HG03521 (cell line): ENCODE results near the gene ACYP1.

Experiments used
- ATAC-seq: cut with Tn5 transposase; IDR thresholded peaks from one replicate; pipeline ENCODE4 v1.9.1; 2021; ENCODE audit warnings: mild to moderate bottlenecking, moderate library complexity; ENCODE audit not compliant: unreplicated experiment

Gene ACYP1

DNA sequence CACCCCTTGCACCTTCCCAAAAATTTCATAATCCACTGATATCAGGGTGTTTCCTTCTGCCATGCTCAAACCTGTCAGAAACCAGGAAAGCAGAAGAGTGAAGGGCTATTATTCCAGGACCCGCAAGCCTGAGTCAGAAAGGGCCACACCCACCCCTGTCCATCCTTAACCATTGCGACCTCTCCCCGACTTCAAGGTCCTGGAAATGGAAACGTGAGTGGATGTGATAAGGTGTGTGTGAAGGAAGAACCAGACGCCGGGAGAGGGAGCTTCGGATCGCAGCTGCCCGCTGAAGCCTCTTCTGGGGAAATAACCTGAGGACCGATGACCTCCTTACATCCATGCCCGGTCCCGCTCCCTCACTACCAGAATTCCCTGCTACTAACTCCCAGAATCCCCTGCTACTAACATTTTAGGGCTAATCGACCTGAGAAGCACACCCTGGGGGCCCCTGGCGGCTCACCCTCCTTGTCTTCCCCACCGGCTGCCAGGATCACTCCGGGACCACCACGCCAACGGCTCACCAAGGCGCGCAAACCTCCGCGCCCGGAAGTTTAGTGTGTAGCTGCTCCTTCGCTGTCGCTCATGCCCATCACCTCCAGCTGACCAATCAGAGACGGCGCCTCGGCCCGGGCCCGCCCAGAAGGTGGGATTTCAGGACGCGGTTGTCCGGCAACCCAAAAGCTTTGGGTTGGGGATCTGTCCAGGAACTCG is at the start of gene ACYP1:
Gene ACYP1, minus strand, starts transcription at position 534 of the 714 bp plus-strand sequence. Its CDS starts 471 bp downstream, at position 63.
- ATAC-seq = peak; percentile 97

DNA sequence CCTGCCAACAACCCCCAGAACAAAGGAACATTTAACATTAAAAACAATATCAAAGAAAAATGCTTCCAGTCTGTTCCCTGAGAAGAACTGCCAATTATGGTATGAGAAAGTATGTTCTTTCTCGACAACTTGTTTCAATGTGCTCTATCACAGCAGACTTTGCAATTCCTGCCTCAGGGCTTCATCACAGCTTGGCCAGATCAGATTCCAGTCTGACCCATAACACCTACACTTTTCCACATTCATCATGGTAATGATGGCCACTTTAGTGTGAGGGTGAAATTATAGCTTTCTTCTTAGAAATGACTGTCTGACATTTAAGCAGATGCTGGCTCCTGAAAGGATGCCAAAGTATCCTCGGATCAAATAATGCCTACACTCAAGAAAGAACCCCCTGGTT is 46.1 kb upstream of the ACYP1 start:
- no peak for ATAC-seq

DNA sequence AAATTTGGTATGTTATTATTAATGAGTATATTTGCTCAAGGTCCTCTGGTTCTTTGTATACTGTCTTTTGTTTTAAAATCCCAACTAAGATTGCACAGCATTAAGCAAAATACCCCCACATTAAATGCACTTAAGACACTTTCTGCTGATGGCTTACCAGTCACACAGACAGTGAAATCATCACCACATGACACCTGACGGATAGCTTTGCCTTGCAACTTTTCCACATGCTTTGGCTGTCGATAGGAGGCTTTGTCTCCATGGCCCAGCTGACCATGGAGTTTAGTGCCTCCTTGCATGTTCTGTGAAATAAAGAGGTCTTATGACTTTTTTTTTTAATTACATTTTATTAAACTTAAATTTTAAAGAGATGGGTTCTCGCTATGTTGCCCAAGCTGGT is 43.4 kb upstream of the ACYP1 start:
- ATAC-seq = no peak

DNA sequence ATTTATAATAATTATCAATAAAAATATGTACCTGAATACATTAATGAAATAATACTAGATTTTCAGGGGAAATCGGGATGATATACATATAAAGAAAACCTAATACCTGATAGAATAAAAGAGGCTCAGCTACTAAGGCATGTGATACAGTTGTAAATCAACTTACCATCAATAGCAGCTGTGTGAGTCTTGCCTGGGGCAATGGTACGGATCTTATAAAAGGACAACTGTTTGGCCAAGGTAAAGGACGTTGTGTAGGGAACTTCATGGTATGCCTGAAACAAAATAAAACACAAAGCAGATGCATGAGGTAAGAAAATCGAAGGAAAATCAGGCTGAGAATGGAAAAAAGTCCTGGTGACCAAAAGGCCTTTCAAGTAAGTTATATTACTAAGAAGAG is 37.7 kb upstream of the ACYP1 start:
- no peak for ATAC-seq

DNA sequence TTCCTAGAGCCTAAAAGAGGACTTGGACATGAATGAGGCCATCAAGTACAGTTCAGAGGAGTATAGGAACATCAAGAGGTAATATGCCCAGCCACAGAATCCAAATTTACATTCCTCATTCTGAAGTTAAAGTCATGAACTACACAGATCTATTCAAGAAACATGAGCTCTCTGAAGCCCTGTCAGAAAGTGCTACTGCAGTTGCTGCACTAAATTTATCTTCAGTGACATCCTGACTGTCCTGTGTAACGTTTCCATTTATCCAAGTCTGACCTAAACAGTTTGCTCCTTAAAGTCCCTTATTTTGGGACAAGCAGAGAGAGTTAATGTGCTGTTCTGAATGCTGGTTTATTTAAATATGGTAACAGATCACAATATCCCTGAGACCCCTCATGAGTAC is 34.9 kb upstream of the ACYP1 start:
- no peak for ATAC-seq

DNA sequence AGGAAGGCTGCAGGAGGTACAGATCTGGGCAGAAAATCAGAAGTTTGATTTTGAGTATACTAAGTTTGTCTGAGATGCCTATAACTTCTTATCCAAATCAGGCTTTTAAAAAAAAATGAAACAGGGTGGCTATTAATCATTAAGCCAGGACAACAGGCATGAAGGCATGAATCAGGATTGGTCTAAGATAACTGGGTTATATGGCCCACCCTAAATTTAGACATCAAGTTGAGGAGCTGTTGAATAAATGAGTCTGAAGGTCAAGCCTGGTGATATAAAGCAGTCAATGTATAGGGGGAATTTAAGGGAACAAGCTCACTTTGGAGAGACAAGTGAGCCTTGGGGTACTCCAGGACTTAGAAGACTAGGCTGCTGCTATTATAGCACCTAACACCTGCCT is 34.4 kb upstream of the ACYP1 start:
- no peak for ATAC-seq

DNA sequence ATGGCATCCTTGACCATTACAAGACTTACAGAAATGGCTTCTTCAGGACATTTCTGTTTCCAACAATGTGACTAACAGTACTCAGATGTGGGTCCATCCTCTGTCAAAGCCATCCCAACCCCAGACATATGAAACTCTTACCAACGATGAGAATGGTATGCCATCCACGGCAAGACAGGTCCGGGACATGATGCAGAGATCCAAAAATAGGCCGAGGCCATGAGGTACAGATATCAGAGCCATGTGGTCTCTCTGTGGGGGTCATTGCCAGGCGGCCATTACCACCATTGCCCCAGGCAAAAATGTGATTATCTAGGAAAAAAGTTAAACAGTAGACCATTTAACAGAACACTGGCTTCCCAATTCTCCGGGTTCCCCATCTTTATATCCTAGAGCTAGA is 33.1 kb upstream of the ACYP1 start:
- ATAC-seq = no peak

DNA sequence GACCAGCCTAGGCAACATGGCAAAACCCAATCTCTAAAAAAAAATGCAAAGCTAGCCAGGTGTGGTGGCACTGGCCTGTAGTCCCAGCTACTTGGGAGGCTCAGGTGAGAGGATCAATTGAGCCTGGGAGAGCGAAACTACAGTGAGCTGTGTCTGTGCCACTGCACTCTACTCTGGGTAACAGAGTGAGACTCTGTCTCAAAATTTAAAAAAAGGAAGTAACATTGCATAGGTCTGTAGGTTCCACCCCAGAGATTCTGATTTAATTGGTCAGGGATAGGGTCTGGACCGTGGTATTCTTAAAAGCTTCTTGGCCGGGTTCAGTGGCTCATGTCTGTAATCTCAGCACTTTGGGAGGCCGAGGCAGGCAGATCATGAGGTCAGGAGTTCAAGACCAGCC is 31.9 kb upstream of the ACYP1 start:
- ATAC-seq = no peak

DNA sequence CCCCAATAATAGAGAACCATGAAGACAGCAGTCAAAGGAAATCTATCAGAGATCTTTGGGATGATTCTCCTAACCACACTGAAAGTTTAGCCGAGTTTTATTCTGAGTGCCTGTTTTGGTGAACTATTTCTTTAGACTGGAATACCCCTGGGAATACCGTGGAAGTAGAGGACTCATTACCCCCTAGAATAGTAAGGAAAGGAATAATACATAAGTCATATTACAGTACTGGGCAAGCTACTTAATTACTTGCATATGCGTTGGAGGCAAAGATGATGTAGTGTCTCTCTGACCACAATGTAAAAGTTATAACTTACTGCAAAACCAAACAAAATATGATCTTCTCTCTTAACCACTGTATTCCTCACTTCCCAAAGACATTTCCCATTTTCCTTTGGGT is 31.1 kb upstream of the ACYP1 start:
- ATAC-seq = no peak

DNA sequence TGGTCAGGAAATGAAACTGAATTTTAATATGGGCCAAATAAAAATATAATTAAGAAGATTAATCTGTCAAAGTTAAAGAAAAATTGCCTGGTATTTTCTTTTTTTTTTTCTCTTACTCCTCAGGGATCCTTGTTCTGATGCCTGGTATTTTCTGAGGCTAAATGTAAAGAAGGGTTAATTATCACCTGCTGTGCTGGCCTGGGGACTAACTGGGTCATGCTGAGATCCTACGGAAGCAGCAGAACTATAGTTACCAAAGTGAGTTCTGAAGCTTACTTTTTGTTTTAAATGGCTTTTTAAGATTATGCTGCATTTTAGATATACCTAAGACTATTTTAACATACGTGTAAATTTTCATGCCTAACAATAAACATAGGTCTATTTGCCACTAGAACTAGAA is 28.9 kb upstream of the ACYP1 start:
- ATAC-seq = no peak

DNA sequence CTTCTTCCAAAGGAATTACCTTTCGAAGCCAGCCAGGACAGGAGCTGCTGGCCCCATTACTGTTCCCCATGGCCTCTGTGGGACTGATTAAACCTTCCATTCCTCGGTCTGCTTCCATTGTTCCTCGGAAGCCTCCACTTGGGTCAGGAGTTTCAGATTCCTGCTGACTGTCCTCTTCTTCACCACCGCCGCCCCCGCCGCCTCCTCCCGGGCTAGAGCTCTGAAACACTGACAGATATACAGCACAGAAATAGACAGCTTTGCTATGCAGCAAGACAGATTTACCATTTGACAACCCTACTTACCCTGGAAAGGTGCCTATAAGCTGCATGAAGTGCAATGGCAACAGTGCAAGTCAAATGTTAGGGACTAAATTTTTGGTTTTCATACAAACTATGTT is 27.4 kb upstream of the ACYP1 start:
- ATAC-seq = no peak

DNA sequence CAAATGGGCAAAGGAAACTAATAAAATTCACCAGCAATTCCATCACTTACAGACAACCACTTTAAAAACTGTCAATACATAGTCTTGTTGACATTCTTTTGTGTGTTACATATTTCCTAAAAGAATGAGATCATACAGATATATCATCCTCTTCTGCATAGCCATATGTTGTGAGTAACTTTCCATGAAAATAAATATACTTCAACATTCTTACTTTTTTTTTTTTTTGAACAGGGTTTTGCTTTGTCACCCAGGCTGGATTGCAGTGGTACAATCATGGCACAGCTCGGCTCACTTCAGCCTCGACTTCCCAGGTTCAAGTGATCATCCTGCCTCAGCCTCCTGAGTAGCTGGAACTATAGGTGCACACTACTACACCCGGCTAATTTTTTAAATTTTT is 26.5 kb upstream of the ACYP1 start:
- no peak for ATAC-seq

DNA sequence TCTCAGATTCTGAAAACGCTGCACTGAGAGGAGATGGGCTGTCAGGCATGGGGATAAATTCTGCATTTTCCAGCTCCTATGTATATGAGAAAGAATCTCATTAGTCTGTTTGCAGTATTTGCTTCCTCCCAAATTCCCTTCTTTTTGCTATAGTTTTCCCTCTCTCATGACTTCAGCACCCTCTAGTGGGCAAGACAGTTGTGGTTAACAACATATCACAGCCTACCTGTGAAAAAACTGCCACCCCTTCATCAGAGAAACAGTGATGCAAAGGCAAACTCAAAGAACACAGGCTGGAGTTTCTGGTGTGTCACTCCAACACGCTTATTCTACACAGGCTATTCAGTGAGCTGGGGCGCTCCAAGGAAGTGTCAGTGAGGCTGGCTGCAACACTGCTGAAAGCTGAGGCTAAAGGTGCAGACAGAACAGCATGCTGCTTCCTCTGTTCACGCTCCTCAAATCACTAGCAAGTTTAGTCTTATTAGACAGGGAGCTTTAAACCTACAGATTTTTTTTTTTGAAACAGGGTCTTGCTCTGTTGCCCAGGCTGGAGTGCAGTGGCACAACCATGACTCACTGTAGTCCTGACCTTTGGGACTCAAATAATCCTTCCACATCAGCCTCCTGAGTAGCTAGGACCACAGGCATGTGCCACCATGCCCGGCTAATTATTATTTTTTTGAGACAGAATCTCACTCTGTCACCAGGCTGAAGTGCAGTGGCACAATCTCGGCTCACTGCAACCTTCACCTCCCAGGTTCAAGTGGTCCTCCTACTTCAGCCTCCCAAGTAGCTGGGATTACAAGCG is 24.9 kb upstream of the ACYP1 start:
- ATAC-seq = no peak

DNA sequence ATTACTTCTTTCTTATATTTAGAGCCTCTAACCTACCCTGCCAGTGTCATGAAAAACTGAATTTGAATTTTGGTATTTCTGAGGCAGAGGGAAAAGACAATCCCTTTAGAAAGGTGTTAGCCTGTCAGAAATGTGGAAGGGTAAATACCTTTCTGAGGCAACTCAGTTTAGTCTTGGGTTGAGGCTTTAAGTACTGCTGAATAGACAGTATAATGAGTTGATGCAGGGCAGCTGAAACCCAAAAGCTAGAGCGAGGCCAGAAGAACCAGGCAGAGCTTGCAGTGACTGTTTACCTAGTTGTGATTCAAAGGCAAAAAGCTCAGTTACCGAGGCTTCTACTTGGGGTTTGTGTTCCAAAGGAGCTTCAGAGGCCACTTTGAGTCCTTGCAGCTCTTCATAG is 24.3 kb upstream of the ACYP1 start:
- ATAC-seq = no peak

DNA sequence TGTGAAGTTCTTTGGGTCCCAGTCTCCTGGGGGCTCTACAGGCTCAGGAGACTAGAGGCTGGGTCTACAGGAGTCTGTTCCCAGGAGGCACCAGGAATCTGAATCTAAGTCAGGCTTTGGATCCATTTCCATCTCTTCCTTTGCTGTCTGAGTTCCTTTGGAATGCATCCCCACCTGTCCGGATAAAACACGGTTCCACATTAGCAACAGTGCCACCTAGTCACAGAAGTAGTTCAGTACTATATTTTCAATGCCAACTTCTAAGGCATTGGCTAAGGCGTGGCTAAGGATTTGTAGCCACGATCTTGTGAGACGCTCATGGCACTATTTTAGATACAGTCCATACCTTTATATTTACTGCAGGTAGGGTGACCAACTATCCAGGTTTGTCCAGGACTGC is 20.7 kb upstream of the ACYP1 start:
- ATAC-seq = no peak

DNA sequence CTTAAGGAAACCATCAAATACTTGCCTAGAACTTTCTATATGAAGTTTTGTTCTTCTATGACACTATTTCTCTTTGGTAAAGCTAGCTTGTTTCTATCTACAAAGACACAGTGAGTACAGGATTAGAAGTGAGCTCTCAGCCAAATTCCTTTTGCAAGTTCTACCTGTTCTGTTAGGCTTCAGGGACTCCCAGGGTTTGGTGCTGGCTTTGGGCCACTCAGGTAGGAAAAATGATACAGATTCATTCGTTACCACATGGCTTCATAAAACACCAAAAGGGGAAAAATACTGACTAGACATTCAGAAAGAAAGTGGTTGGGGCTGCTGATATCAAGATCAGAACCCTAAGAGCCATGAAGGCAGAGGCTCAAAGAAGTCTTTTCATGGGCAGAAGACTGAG is 19.4 kb upstream of the ACYP1 start:
- ATAC-seq = no peak

DNA sequence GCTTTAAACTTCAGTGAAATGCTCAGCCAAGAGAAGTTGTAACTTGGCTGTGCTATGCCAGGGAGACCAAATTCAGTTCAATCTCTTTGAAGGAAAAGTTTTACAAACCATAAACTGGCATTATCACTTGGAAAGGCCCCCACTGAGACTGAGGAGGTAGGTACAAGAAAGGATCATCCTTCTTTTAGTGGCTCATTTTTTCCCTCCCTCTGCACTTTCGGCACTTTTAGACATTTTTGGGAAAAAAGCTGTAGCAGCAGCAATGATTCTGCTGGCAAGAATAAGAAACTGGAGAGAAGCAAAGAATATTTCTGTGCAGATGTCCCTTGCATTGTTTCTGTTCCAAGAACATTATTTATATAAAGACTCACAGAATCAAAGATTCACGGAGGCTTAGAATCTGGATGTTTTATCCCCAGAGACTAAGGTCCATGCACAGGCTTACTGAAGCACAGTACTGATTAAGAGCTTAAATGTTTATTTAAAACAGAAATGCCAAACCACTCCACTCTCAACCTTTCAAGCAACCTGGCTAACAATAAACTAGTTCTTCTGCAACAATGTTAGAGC is 17.9 kb upstream of the ACYP1 start:
- ATAC-seq = no peak

DNA sequence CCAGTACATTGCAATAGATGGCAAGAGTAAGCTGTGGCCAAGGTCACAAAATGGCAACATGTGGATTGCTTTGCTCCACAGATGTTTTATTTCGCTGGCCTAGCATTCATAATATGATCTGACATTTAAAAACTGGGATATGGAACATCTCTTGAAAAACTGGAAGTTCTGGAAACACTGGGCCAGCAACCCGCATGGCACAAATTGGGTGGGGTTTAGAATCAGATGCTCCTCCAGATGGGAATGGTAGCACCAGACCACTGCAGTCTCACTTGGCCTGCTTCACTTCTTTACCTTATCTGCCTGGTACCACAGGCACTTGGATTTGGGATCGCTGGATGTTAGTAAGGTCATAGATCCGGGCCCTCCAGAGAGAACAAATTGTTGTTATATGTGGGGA is 15.7 kb upstream of the ACYP1 start:
- no peak for ATAC-seq

DNA sequence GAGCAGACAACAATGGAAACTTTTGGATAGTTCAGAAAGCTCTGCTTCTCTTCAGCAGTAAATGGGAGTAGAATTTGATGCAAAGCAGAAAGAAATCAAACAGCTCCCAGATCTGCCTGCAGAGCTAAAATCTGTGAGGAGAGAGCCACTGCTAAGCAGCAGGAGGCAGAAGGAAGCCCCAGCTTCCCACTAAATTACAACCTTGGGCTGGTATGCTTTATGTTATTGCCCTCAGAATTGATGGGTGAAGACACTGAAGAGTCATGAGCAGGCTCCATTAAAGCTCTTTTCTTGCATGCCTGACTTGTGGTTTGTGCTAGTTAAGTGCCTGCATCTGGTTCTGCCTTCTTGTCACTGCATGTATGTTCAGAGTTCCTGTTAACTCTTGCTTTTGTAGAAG is 14.0 kb upstream of the ACYP1 start:
- ATAC-seq = no peak

DNA sequence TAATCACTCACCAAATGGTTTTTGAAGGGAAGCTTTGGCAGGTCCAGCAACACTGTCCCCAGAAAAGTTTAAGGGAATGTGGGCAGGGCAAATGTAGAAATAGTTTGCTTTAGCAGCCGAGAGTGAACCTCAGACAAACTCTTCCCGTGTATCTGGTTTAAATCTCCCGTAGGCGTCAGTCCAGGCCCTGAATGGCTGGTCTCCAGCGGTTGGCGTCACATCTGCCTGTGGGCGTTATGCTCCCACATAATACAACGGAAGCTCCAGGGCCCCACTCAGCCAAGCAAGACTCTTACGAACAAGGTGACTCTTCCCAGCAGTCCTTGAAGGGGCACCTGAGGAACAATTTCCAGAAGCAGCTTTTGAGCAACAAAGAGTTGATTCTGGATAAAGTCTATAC is 6.6 kb upstream of the ACYP1 start:
- no peak for ATAC-seq

DNA sequence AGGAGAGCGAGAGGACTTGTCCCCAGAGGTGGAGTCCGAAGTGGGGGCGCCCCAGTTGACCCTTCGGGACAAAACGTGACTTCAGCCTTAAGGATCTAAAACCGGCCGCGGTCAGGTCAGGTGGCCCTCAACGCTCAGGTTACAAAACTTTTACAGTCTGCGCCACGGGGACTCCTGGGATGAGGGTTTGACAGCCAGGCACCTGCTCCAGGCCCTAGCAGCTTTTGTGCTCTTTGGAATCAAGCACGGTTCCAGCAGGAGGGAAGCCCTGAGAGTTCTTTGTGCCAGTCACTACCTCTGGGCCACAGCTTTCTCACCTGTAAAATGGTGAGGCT is 6.0 kb upstream of the ACYP1 start:
- no peak for ATAC-seq

DNA sequence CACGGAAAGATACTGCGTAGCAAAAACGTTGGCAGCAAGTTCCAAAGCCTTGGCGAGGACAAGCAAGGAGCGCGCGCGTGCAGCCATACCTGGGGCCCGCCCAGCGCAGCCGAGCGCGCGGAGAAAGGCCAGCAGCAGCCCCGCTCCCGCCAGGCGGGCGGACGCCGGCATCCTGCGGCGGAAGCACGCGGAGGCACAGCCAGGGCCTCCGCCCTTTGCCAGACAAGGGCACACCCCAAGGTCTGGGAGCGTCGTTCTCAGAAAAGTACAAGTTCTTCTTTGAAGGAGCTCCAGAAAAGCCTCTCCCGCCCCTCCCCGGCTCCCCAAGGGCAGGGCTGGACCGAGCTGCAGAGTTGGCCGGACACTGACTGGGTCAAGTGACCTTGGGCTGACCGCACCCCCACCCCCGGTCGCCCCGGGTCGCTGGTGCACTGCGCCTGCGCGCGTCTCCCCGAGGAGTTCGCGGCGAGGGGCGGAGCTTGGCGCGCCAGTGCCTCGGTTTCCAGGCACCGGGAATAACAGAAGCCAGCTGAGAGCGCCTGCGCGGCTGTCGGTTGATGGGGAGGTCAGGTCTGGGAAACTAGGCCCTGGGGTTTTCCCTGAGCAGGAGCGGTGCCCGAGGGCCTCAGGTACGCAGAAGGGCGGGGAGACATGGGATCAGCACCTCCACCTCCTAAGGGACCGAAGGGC is 5.4 kb upstream of the ACYP1 start, which contains the start of gene ZC2HC1C:
Gene ZC2HC1C, plus strand, starts transcription at position 521 of the 690 bp plus-strand sequence. CDS start 933 bp downstream, outside the sequence.
- peak; percentile 61 for ATAC-seq
